ENCODE measurements around the gene USP48.

Gene USP48

DNA sequence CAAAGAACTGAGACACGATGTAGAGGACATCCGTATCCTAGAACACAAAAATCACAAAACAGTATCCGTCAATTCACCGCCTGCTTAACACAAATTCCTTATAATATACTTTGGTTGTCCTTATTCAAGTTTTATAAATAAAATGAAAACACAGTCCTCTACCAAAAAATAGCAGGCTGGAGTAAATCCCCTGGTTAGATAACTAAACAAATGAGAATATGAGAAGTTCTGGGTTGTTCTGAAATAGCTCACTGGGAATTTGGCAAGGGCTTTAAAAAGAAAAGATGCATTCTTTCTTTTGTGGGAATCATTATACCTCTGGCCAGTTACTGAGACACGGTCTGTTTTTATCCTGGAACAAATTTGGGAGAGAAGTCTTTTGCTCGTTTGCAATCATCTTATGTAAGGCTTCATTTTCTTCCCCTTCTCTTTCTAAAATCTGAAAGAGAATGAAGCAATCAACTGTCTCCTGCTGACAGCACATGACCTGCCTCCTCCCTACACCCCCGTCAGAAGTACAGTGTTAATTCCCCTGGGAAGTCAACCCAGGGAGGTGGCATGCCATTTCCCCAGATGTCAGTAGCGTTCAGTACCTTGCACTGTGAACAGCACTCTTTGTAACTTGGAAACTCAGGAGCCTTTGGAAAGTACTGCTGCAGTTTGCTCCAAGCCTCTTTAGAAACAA lies 76.7 kb downstream of the USP48 start:
- no peak overlapping the region for H4K91ac ChIP-seq (ENCODE audit: low read length)
- no peaks in the 10 kb centered on the region for H3K9me3 ChIP-seq (ENCODE audit: control insufficient read depth, low read length)
- H3K4ac ChIP-seq (ENCODE audit: low read depth in 1 of 2, low read length in 2 of 2): no peak overlapping the region
- no peak overlapping the region for H3K23ac ChIP-seq (ENCODE audit: low read length in 2 of 2)
- H3K14ac ChIP-seq (ENCODE audit: low read length in 2 of 2): no peak overlapping the region
- 65% methylated on average over 6 of the region's 8 CpGs for WGBS
- no peak overlapping the region for H4K8ac ChIP-seq (ENCODE audit: low read length)
- no peak overlapping the region for H3K27ac ChIP-seq (ENCODE audit: low read length, poor library complexity, severe bottlenecking)
- H2BK120ac ChIP-seq (ENCODE audit: low read depth, low read length): no peak overlapping the region
- DNase-seq: peak; percentile 61
- H3K36me3 ChIP-seq (ENCODE audit: control insufficient read depth in 1 of 2, insufficient read depth in 2 of 2, low read depth in 1 of 2, low read length in 2 of 2): peaks cover 15 to 71% of the 10 kb centered on the region in 2 experiments
- peaks cover 20% of the 10 kb centered on the region for H3K79me1 ChIP-seq (replicated peaks; ENCODE audit: low read length, poor library complexity, severe bottlenecking)
- H3K27me3 ChIP-seq (ENCODE audit: control insufficient read depth in 1 of 2, insufficient read depth in 1 of 2, low read length in 2 of 2): no peaks in the 10 kb centered on the region
- H3K4me2 ChIP-seq (ENCODE audit: low read length, poor library complexity, severe bottlenecking): peak overlapping the region; percentile 5
- H2AFZ ChIP-seq (ENCODE audit: low read depth, low read length): no peak overlapping the region
- H3K4me1 ChIP-seq (ENCODE audit: control insufficient read depth, insufficient read depth, low read depth, low read length): peaks cover 6% of the 10 kb centered on the region
- H3K9ac ChIP-seq (ENCODE audit: low read length): no peak overlapping the region
- H2BK12ac ChIP-seq (ENCODE audit: low read length in 2 of 2): no peak overlapping the region
- no peak overlapping the region for H2BK15ac ChIP-seq (ENCODE audit: low read depth, poor library complexity, severe bottlenecking)
- H3K4me3 ChIP-seq (ENCODE audit: insufficient read depth in 1 of 2, low read depth in 1 of 2, low read length in 2 of 2): no peak overlapping the region
- H3K18ac ChIP-seq (ENCODE audit: low read depth in 1 of 2, low read length in 2 of 2): no peak overlapping the region
- no peak overlapping the region for H2BK5ac ChIP-seq (ENCODE audit: low read depth, low read length, poor library complexity, severe bottlenecking)
- no peak overlapping the region for H2AK5ac ChIP-seq (ENCODE audit: low read length, severe bottlenecking)

DNA sequence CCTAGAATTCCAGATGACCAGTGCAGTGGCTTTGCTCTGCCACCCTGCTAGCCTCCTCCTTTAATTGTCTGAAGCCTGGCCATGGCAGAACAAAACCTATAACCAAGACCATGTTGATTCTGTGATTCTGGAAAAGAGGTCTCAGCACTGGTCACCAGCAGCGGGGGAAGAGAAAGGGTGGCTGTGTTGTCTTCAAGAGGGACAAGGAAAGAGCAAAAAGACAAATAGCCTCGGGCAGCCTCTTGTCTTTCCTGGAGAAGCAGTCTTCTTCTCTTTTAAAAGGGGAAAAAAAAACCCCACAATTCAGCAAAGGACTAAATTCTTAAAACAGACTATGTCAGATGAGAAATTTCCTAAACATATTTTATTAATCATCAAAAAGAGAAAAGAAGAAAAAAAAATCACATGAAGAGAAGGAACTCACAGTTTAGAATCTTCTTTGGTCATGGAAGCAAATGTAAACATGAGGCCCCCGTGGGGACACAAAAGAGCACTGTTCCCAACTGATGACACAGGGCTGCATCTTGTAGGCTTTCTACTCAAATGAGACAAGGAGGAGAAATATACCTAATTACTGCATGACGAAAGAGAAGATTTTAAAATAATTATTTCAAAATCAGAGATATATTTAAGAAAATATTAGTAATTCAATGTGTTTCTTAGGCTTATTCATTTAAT lies 77.5 kb downstream of the USP48 start:
- Histone ChIP-seq H3K9me3 (ENCODE audit: control insufficient read depth, low read length) (no peaks in the 10 kb centered on the region), H3K36me3 (ENCODE audit: control insufficient read depth in 1 of 2, insufficient read depth in 2 of 2, low read depth in 1 of 2, low read length in 2 of 2) (peaks cover 21 to 72% of the 10 kb centered on the region in 2 experiments), H3K4me1 (ENCODE audit: control insufficient read depth, insufficient read depth, low read depth, low read length) (peaks cover 6% of the 10 kb centered on the region), H2BK12ac (ENCODE audit: low read length in 2 of 2) (no peak overlapping the region), H2BK15ac (ENCODE audit: low read depth, poor library complexity, severe bottlenecking) (no peak overlapping the region), H3K27me3 (ENCODE audit: control insufficient read depth in 1 of 2, insufficient read depth in 1 of 2, low read length in 2 of 2) (no peaks in the 10 kb centered on the region), H3K23ac (ENCODE audit: low read length in 2 of 2) (no peak overlapping the region), H3K14ac (ENCODE audit: low read length in 2 of 2) (no peak overlapping the region), H3K27ac (ENCODE audit: low read length, poor library complexity, severe bottlenecking) (no peak overlapping the region), H3K79me1 (replicated peaks; ENCODE audit: low read length, poor library complexity, severe bottlenecking) (peaks cover 18% of the 10 kb centered on the region), H3K4me3 (ENCODE audit: insufficient read depth in 1 of 2, low read depth in 1 of 2, low read length in 2 of 2) (no peak overlapping the region), H2BK5ac (ENCODE audit: low read depth, low read length, poor library complexity, severe bottlenecking) (no peak overlapping the region), H3K18ac (ENCODE audit: low read depth in 1 of 2, low read length in 2 of 2) (no peak overlapping the region), H3K4ac (ENCODE audit: low read depth in 1 of 2, low read length in 2 of 2) (no peak overlapping the region), H2AFZ (ENCODE audit: low read depth, low read length) (no peak overlapping the region), H4K91ac (ENCODE audit: low read length) (no peak overlapping the region), H2BK120ac (ENCODE audit: low read depth, low read length) (no peak overlapping the region), H4K8ac (ENCODE audit: low read length) (no peak overlapping the region), H2AK5ac (ENCODE audit: low read length, severe bottlenecking) (no peak overlapping the region), H3K9ac (ENCODE audit: low read length) (no peak overlapping the region), H3K4me2 (ENCODE audit: low read length, poor library complexity, severe bottlenecking) (no peak overlapping the region)
- 49% methylated on average over 2 of the region's 4 CpGs for WGBS
- peak; percentile 15 for DNase-seq

DNA sequence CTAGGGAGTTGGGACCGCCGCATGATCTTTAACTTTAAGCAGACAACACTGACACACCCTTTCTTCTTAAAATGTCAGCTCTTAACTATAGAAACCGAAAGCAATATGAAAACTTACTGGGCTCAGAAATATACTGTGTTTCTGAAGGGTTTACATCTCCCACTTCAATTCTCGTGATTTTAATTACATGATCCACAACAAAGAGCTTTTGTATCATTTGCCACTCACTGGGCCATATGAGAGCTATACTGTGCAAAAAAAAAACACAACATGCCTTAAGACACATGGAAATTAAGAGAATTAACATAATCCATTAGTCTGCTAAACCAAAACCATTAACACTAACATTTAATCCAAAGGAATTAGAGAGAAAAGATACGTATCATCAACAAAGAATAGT lies 78.8 kb downstream of the USP48 start:
- Histone ChIP-seq H3K36me3 (ENCODE audit: control insufficient read depth in 1 of 2, insufficient read depth in 2 of 2, low read depth in 1 of 2, low read length in 2 of 2) (peaks cover 21 to 75% of the 10 kb centered on the region in 2 experiments), H2BK15ac (ENCODE audit: low read depth, poor library complexity, severe bottlenecking) (no peak overlapping the region), H4K91ac (ENCODE audit: low read length) (no peak overlapping the region), H2BK12ac (ENCODE audit: low read length in 2 of 2) (no peak overlapping the region), H2AFZ (ENCODE audit: low read depth, low read length) (no peak overlapping the region), H3K4me2 (ENCODE audit: low read length, poor library complexity, severe bottlenecking) (no peak overlapping the region), H3K9ac (ENCODE audit: low read length) (peak overlapping the region; percentile 73), H3K27me3 (ENCODE audit: control insufficient read depth in 1 of 2, insufficient read depth in 1 of 2, low read length in 2 of 2) (no peaks in the 10 kb centered on the region), H4K8ac (ENCODE audit: low read length) (no peak overlapping the region), H3K4ac (ENCODE audit: low read depth in 1 of 2, low read length in 2 of 2) (no peak overlapping the region), H3K27ac (ENCODE audit: low read length, poor library complexity, severe bottlenecking) (no peak overlapping the region), H3K14ac (ENCODE audit: low read length in 2 of 2) (no peak overlapping the region), H3K9me3 (ENCODE audit: control insufficient read depth, low read length) (no peaks in the 10 kb centered on the region), H2AK5ac (ENCODE audit: low read length, severe bottlenecking) (no peak overlapping the region), H3K4me3 (ENCODE audit: insufficient read depth in 1 of 2, low read depth in 1 of 2, low read length in 2 of 2) (no peak overlapping the region), H3K23ac (ENCODE audit: low read length in 2 of 2) (no peak overlapping the region), H3K4me1 (ENCODE audit: control insufficient read depth, insufficient read depth, low read depth, low read length) (peaks cover 6% of the 10 kb centered on the region), H2BK120ac (ENCODE audit: low read depth, low read length) (no peak overlapping the region), H3K18ac (ENCODE audit: low read depth in 1 of 2, low read length in 2 of 2) (no peak overlapping the region), H2BK5ac (ENCODE audit: low read depth, low read length, poor library complexity, severe bottlenecking) (no peak overlapping the region), H3K79me1 (replicated peaks; ENCODE audit: low read length, poor library complexity, severe bottlenecking) (peaks cover 25% of the 10 kb centered on the region)
- no peak for DNase-seq
- 98% methylated on average over 3 of the region's 5 CpGs for WGBS

DNA sequence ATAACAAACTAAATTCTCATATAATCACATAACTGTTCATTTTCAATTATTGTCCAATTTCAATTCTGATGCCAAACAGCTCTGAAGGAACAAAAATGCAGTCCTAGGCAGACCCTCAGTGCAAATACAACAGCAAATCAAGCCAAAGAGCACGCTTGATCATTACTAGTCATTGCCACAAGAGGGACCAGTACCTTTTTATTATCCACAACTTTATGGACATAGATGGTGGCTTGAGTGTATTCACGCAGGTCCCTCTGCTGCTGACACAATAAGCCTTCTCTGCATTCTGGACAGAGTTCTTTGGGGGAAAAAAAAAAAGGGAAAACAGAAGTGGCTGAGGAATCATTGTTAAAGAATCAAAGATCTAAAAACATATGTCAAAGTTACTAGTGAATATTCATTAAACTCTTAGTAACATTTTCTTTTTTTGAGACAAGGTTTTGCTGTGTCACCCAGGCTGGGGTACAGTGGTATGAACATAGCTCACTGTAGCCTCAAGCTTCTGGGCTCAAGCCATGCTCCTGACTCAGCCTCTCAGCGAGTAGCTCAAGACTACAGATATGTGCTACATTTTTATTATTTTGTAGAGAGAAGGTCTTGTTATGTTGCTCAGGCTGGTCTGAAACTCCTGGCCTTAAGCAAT lies 79.5 kb downstream of the USP48 start:
- Histone ChIP-seq H4K91ac (ENCODE audit: low read length) (no peak overlapping the region), H3K9me3 (ENCODE audit: control insufficient read depth, low read length) (no peaks in the 10 kb centered on the region), H3K79me1 (replicated peaks; ENCODE audit: low read length, poor library complexity, severe bottlenecking) (peaks cover 28% of the 10 kb centered on the region), H3K14ac (ENCODE audit: low read length in 2 of 2) (no peak overlapping the region), H3K4me3 (ENCODE audit: insufficient read depth in 1 of 2, low read depth in 1 of 2, low read length in 2 of 2) (no peak overlapping the region), H2BK120ac (ENCODE audit: low read depth, low read length) (no peak overlapping the region), H3K4me1 (ENCODE audit: control insufficient read depth, insufficient read depth, low read depth, low read length) (peaks cover 6% of the 10 kb centered on the region), H3K27me3 (ENCODE audit: control insufficient read depth in 1 of 2, insufficient read depth in 1 of 2, low read length in 2 of 2) (no peaks in the 10 kb centered on the region), H3K23ac (ENCODE audit: low read length in 2 of 2) (no peak overlapping the region), H4K8ac (ENCODE audit: low read length) (no peak overlapping the region), H3K27ac (ENCODE audit: low read length, poor library complexity, severe bottlenecking) (peak overlapping the region; percentile 48), H2AFZ (ENCODE audit: low read depth, low read length) (no peak overlapping the region), H3K18ac (ENCODE audit: low read depth in 1 of 2, low read length in 2 of 2) (no peak overlapping the region), H3K4ac (ENCODE audit: low read depth in 1 of 2, low read length in 2 of 2) (no peak overlapping the region), H2BK12ac (ENCODE audit: low read length in 2 of 2) (no peak overlapping the region), H2BK5ac (ENCODE audit: low read depth, low read length, poor library complexity, severe bottlenecking) (no peak overlapping the region), H3K36me3 (ENCODE audit: control insufficient read depth in 1 of 2, insufficient read depth in 2 of 2, low read depth in 1 of 2, low read length in 2 of 2) (peaks cover 21 to 79% of the 10 kb centered on the region in 2 experiments), H3K9ac (ENCODE audit: low read length) (peak overlapping the region; percentile 73), H2BK15ac (ENCODE audit: low read depth, poor library complexity, severe bottlenecking) (no peak overlapping the region), H3K4me2 (ENCODE audit: low read length, poor library complexity, severe bottlenecking) (no peak overlapping the region), H2AK5ac (ENCODE audit: low read length, severe bottlenecking) (no peak overlapping the region)
- 73% methylated on average over 2 of the region's 3 CpGs for WGBS
- DNase-seq: peak; percentile 62
